GM12891 (cell line): ENCODE results near the gene CGNL1.

Source experiments
- PAX5 ChIP-seq: IDR thresholded peaks from 2 replicates; pipeline ENCODE4 v1.6.1; 2011; ENCODE audit warnings: low read length, moderate library complexity, mild to moderate bottlenecking; ENCODE audit not compliant: insufficient read depth, severe bottlenecking
- POLR2A ChIP-seq: IDR thresholded peaks from 2 replicates; pipeline ENCODE4 v1.6.1; 2011; ENCODE audit warnings: low read depth, low read length, control low read depth
- POLR2AphosphoS5 ChIP-seq: IDR thresholded peaks from 2 replicates; pipeline ENCODE4 v1.6.1; 2011; ENCODE audit warnings: low read depth, low read length, control low read depth
- SPI1 ChIP-seq: IDR thresholded peaks from 2 replicates; pipeline ENCODE4 v1.6.1; 2011; ENCODE audit warnings: low read depth, low read length, control low read depth
- TAF1 ChIP-seq: IDR thresholded peaks from 2 replicates; pipeline ENCODE4 v1.6.1; 2011; ENCODE audit warnings: low read depth, low read length, control low read depth

DNA sequence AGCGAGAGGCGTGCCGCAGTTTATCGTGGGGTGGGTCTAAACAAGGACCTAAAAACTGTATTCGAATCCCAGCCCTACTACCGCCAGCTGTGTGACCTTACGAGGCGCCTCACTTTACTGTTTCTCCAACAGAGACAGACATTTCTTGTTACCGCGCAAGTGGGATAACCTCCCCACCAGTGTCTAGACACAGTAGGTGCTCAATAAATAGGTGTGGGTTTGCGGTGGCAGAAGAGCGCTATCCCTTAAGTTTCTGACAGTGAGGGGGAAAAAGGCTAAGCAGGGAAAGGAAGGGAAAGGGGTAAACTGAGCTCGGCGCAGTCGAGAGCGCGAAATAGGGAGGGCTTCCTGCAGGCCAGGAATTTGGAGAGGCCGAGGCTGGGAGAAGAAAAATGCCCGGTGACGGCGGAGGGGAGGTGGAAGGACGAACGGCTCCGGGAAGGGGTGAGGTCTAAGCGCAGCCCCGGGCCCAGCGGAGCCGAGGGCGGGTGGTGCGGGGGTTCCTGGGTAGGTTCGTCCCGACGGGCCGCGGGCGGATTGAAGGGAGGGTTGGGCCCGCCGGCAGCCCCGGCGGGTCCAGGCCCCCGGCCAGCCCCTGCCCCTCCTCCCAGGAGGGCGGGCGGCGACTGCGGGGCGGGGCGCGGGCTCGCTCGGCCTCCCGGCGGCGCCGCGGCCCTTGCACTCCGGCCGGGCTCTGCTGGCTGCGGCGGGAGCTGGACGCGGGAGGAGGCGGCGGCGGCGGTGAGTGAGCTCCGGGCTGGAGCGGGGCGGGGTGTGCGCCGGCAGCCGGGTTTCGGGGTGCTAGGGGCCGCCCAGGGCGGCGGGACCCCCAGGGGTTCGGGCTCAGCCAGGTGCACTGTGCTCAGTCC, at the start of gene CGNL1:
- TF ChIP-seq POLR2A (no peak), SPI1 (no peak), TAF1 (no peak), POLR2AphosphoS5 (no peak), PAX5 (no peak)
